HepG2 (cell line): ENCODE results near the gene RAB22A. TPM values are rescaled to one million over a fixed set of nuclear protein-coding genes. Genes with fewer than 3 reads are reported as not detected.

Experiments
- ATAC-seq: fragments of 200-7000 bp; cut with Tn5 transposase; 3 replicates; pipeline ENCODE4 v1.9.1; 2020; ENCODE audit warnings: mild to moderate bottlenecking, moderate library complexity
- BruUV-seq: library from RNA; stranded (reverse); fragments of 400-500 nt; replicated peaks from 2 replicates; lab custom pipeline; 2021; lab: Mats Ljungman, UMichigan
- CTCF ChIA-PET: fragments of 300-600 bp; formaldehyde crosslinking; extraction: SDS; loops from one replicate; lab custom pipeline; 2021; ENCODE audit warnings: low total read pairs, inconsistent platforms, low intra/inter-chr PET ratio; lab: Yijun Ruan, JAX
- POLR2A ChIA-PET: fragments of 350-600 bp; sonication (Branson Sonifier 250); formaldehyde crosslinking; loops from one replicate; lab custom pipeline; 2020; ENCODE audit warnings: antibody characterized with exemption, inconsistent platforms; lab: Yijun Ruan, JAX
- DNase-seq: peaks from one replicate; pipeline ENCODE4 v3.0.0-alpha.2; 2015; ENCODE audit warnings: low spot score
- FAIRE-seq: peaks from 3 replicates; lab custom pipeline; 2011; peaks lifted over from hg19 to GRCh38; lab: Jason Lieb, UNC
- H2AFZ ChIP-seq: one replicate; pipeline ENCODE4 v1.6.1; 2011; ENCODE audit warnings: low read length, inconsistent platforms
- H3K27ac ChIP-seq: fragments of 300-600 bp; 3 replicates; pipeline ENCODE4 v1.8.0; 2011; ENCODE audit warnings: mixed run types, mild to moderate bottlenecking, mixed read lengths, low read length, inconsistent platforms; ENCODE audit not compliant: insufficient read depth; ENCODE audit errors: extremely low read length
- H3K27me3 ChIP-seq, 2 experiments: fragments of 200-600 bp in 1 of 2; 2 replicates in 1 of 2; 3 replicates in 1 of 2; pipeline versions ENCODE4 v1.6.0 to v1.8.0; 2011; ENCODE audit warnings: low read length in 2 of 2, mild to moderate bottlenecking in 2 of 2, moderate library complexity in 2 of 2, inconsistent platforms in 1 of 2; ENCODE audit not compliant: insufficient read depth in 2 of 2, control insufficient read depth in 1 of 2
- H3K36me3 ChIP-seq, 2 experiments: fragments of 200-600 bp in 1 of 2; replicated peaks in 1 of 2; 2 replicates in 1 of 2; 3 replicates in 1 of 2; pipeline versions ENCODE4 v1.5.1 to v1.8.0; 2011; ENCODE audit warnings: low read length in 2 of 2, inconsistent platforms in 1 of 2; ENCODE audit not compliant: insufficient read depth in 2 of 2, control insufficient read depth in 1 of 2
- H3K4me1 ChIP-seq: 2 replicates; pipeline ENCODE4 v1.5.1; 2012; ENCODE audit warnings: low read length, inconsistent platforms; ENCODE audit not compliant: insufficient read depth
- H3K4me2 ChIP-seq: 2 replicates; pipeline ENCODE4 v1.6.0; 2011; ENCODE audit warnings: low read depth, low read length, inconsistent platforms
- H3K4me3 ChIP-seq, 3 experiments: fragments of 200-600 bp in 1 of 3; sonication (generic), shearing (Covaris generic) in 1 of 3; replicated peaks in 1 of 3; 2 replicates each; pipeline ENCODE4 v1.5.1; 2011 to 2016; ENCODE audit warnings: low read length in 3 of 3, inconsistent platforms in 2 of 3, low read depth in 2 of 3, mild to moderate bottlenecking in 2 of 3, control low read depth in 1 of 3, mixed read lengths in 1 of 3; ENCODE audit not compliant: insufficient read depth in 1 of 3
- H3K79me2 ChIP-seq: one replicate; pipeline ENCODE4 v1.6.1; 2011; ENCODE audit warnings: low read length, inconsistent platforms; ENCODE audit not compliant: insufficient read depth
- H3K9ac ChIP-seq: 2 replicates; pipeline ENCODE4 v1.6.0; 2011; ENCODE audit warnings: mild to moderate bottlenecking, low read depth, low read length, inconsistent platforms; ENCODE audit not compliant: insufficient read depth
- H3K9me3 ChIP-seq: 2 replicates; pipeline ENCODE4 v1.5.1; 2012; ENCODE audit warnings: mild to moderate bottlenecking, low read length
- H4K20me1 ChIP-seq: 2 replicates; pipeline ENCODE4 v1.6.0; 2011; ENCODE audit warnings: inconsistent platforms, mild to moderate bottlenecking, low read length, moderate library complexity; ENCODE audit not compliant: insufficient read depth
- CSRNP2 ChIP-seq: sonication (generic); formaldehyde crosslinking; conservative IDR thresholded peaks from 2 replicates; pipeline ENCODE4 v1.8.0; 2022; ENCODE audit warnings: low read depth, missing genetic modification reagents
- DPF2 ChIP-seq: sonication (generic); formaldehyde crosslinking; IDR thresholded peaks from 2 replicates; pipeline ENCODE4 v1.4.0; 2020; ENCODE audit warnings: mild to moderate bottlenecking, low read depth, missing genetic modification reagents, borderline replicate concordance
- GATAD1 ChIP-seq: IDR thresholded peaks from 2 replicates; pipeline ENCODE4 v1.6.1; 2016; ENCODE audit warnings: missing genetic modification reagents, missing compliant biosample characterization
- HDAC2 ChIP-seq: sonication (generic); formaldehyde crosslinking; IDR thresholded peaks from 2 replicates; pipeline ENCODE4 v1.4.0; 2020; ENCODE audit warnings: missing genetic modification reagents
- KMT2A ChIP-seq: sonication (generic); formaldehyde crosslinking; IDR thresholded peaks from 2 replicates; pipeline ENCODE4 v1.4.0; 2020; ENCODE audit warnings: missing genetic modification reagents
- MIER3 ChIP-seq: IDR thresholded peaks from 2 replicates; pipeline ENCODE4 v1.6.1; 2016; ENCODE audit warnings: missing compliant biosample characterization, borderline replicate concordance
- NONO ChIP-seq, 2 experiments: fragments of 450-650 bp in 1 of 2; sonication (generic) in 1 of 2; formaldehyde crosslinking in 1 of 2; IDR thresholded peaks in 1 of 2; conservative IDR thresholded peaks in 1 of 2; 2 replicates each; pipeline versions ENCODE4 v1.6.1 to v1.8.0; 2017 to 2022; ENCODE audit warnings: mild to moderate bottlenecking in 1 of 2, missing genetic modification reagents in 1 of 2, moderate library complexity in 1 of 2
- NR1H2 ChIP-seq: sonication (generic); formaldehyde crosslinking; IDR thresholded peaks from 2 replicates; pipeline ENCODE4 v1.8.1; 2022; ENCODE audit warnings: low read depth, missing genetic modification reagents, borderline replicate concordance
- PAF1 ChIP-seq: IDR thresholded peaks from 2 replicates; pipeline ENCODE4 v1.6.1; 2016; ENCODE audit warnings: missing genetic modification reagents, missing compliant biosample characterization
- POLR2G ChIP-seq: fragments of 200-400 bp; formaldehyde crosslinking; IDR thresholded peaks from 2 replicates; pipeline ENCODE4 v1.6.1; 2018; ENCODE audit warnings: mild to moderate bottlenecking, low read depth, low read length, moderate library complexity
- RBM22 ChIP-seq: fragments of 200-400 bp; formaldehyde crosslinking; optimal IDR thresholded peaks from 2 replicates; pipeline ENCODE3; 2017; ENCODE audit warnings: mild to moderate bottlenecking, low read length, moderate library complexity
- TP53 ChIP-seq: sonication (generic); formaldehyde crosslinking; conservative IDR thresholded peaks from 2 replicates; pipeline ENCODE4 v1.4.0; 2020; ENCODE audit warnings: missing genetic modification reagents
- ZBTB33 ChIP-seq: sonication (generic); formaldehyde crosslinking; IDR thresholded peaks from 2 replicates; pipeline ENCODE4 v1.4.0; 2020; ENCODE audit warnings: missing genetic modification reagents
- ZBTB37 ChIP-seq: sonication (generic); formaldehyde crosslinking; IDR thresholded peaks from 2 replicates; pipeline ENCODE4 v1.4.0; 2020; ENCODE audit warnings: mild to moderate bottlenecking, missing genetic modification reagents
- ZFP36L1 ChIP-seq: sonication (generic); formaldehyde crosslinking; IDR thresholded peaks from 2 replicates; pipeline ENCODE4 v1.8.0; 2022; ENCODE audit warnings: mild to moderate bottlenecking, missing genetic modification reagents, moderate library complexity
- ZNF121 ChIP-seq: sonication (generic); formaldehyde crosslinking; IDR thresholded peaks from 2 replicates; pipeline ENCODE4 v1.5.0; 2020; ENCODE audit warnings: mild to moderate bottlenecking, missing genetic modification reagents
- ZNF136 ChIP-seq: sonication (generic); formaldehyde crosslinking; IDR thresholded peaks from 2 replicates; pipeline ENCODE4 v1.8.1; 2022; ENCODE audit warnings: low read depth, mild to moderate bottlenecking, moderate library complexity, missing genetic modification reagents
- ZNF234 ChIP-seq: sonication (generic); formaldehyde crosslinking; conservative IDR thresholded peaks from 2 replicates; pipeline ENCODE4 v1.5.1; 2020; ENCODE audit warnings: mild to moderate bottlenecking, missing genetic modification reagents
- ZNF589 ChIP-seq: sonication (generic); formaldehyde crosslinking; conservative IDR thresholded peaks from 2 replicates; pipeline ENCODE4 v1.8.0; 2022; ENCODE audit warnings: mild to moderate bottlenecking, moderate library complexity, missing genetic modification reagents
- WGBS: methylation state at CpG from one replicate; pipeline ENCODE4 v1.1.6; 2017; ENCODE audit warnings: low lambda C conversion rate; 5-methylcytosine and 5-hydroxymethylcytosine counted together
- in situ Hi-C: cut with HindIII; loops from 2 replicates; pipeline ENCODE4 v1.10.0; 2017; ENCODE audit warnings: low pct_unique_long_range_greater_than_20kb; ENCODE audit not compliant: extremely low pct_ligation_motif_present
- intact Hi-C: fragments of 100-400 bp; cut with micrococcal nuclease; formaldehyde crosslinking; loops from one replicate; pipeline ENCODE4 v1.10.0; 2022; ENCODE audit not compliant: unreplicated experiment
- polyA plus RNA-seq, 8 experiments: library from polyadenylated mRNA; depleted of rRNA in 3 of 8; stranded (reverse) in 7 of 8; unstranded in 1 of 8; fragments of >200 nt; fragmentation: Illumina TruSeq in 4 of 8; extraction: Trizol in 4 of 8; gene quantifications; 2 replicates each; pipeline versions ENCODE4 v1.2.1 to v1.2.3, GENCODE V29; 2011 to 2016; ENCODE audit warnings: low read depth in 4 of 8, missing spikeins in 1 of 8, mixed read lengths in 1 of 8; ENCODE audit not compliant: insufficient read depth in 1 of 8
- total RNA-seq, 5 experiments: library from RNA; depleted of rRNA; stranded (reverse); fragments of >200 nt; fragmentation: Illumina TruSeq; extraction: Trizol; gene quantifications; 2 replicates each; pipeline ENCODE4 v1.2.3, GENCODE V29; 2016; ENCODE audit warnings: low read depth in 1 of 5

RAB22A gene
- total and polyA plus RNA-seq, 2 of the 13 experiments (the other 11 are each of a cell fraction or from before 2014, with no cell fraction given) = 10.7 to 11.2 TPM

- Histone ChIP-seq H4K20me1 (peaks cover 15% of the 10 kb centered on the region), H3K4me2 (peak overlapping the region; percentile 98), H3K4me1 (peaks cover 55% of the 10 kb centered on the region), H3K9ac (peak overlapping the region; percentile 95), H3K79me2 (peaks cover 57% of the 10 kb centered on the region), H2AFZ (no peak overlapping the region), H3K27ac (peak overlapping the region; percentile 85), H3K9me3 (no peaks in the 10 kb centered on the region), H3K27me3 (no peaks in the 10 kb centered on the region), H3K4me3 (peak overlapping the region; percentile 77 to 95 (median 88)), H3K36me3 (peaks cover 4 to 16% of the 10 kb centered on the region in 2 experiments; a peak in 4 of 5 replicates)
- intact Hi-C loops (loop anchor here (1.0 to 5.0 kb wide), 4 partner anchors 18 to 143 kb away; partner anchors contain the start of gene RAB22A), in situ Hi-C loops (no loop called here)
- ATAC-seq = no peak
- FAIRE-seq = no peak
- CTCF ChIA-PET = no interaction called here
- no peak for DNase-seq
- 69% methylated on average over 17 of the region's 17 CpGs for WGBS
- no TSS peak for BruUV-seq
- POLR2A ChIA-PET = interaction anchor here (0.6 to 1.5 kb wide), 9 partner anchors 16 to 263 kb away, joined by 3 to 11 read pairs (median 7); partner anchors contain the start of gene STX16
- TF ChIP-seq ZBTB33 (CRISPR knock-in tag) (peak; percentile 65; the same call in 1 of the 2 replicates), DPF2 (CRISPR knock-in tag) (no peak), ZNF589 (CRISPR knock-in tag) (peak; percentile 50; the same call in 1 of the 2 replicates), ZNF121 (CRISPR knock-in tag) (no peak), KMT2A (no peak), RBM22 (peak; percentile 28), GATAD1 (CRISPR knock-in tag) (no peak; the same call in 1 of the 2 replicates), PAF1 (CRISPR knock-in tag) (no peak), POLR2G (peak; percentile 46; the same call in 1 of the 2 replicates), HDAC2 (CRISPR knock-in tag) (peak; percentile 14; the same call in 1 of the 2 replicates), TP53 (no peak), NONO (IDR thresholded peaks at IDR 0.05) (no peak), NONO (CRISPR knock-in tag; conservative IDR thresholded peaks at IDR 0.05) (peak; percentile 72), ZBTB37 (CRISPR knock-in tag) (0 out of 2 replicates have a peak, but pooled peaks have one; percentile 49), ZNF136 (CRISPR knock-in tag) (peak; percentile 75; the same call in 1 of the 2 replicates), MIER3 (CRISPR knock-in tag) (0 out of 2 replicates have a peak, but pooled peaks have one; percentile 6), CSRNP2 (CRISPR knock-in tag) (peak; percentile 57; the same call in 1 of the 2 replicates), ZFP36L1 (CRISPR knock-in tag) (no peak), ZNF234 (no peak), NR1H2 (CRISPR knock-in tag) (no peak)
Measured at GRCh38 chr20:58389968-58390658, 80.6 kb downstream of the RAB22A start.
